Measurements from ENCODE around the gene SLC25A6. TPM values are rescaled to one million over a fixed set of nuclear protein-coding genes. Genes with fewer than 3 reads are reported as not detected.

The SLC25A6 gene
- total RNA-seq, 1 experiment from 2014 or later = 178 TPM

GRCh38 chrX:1392376-1393068 is 609 bp upstream of the SLC25A6 start:
- H3K4me1 ChIP-seq (replicated peaks; ENCODE audit: insufficient read depth) = peaks cover 9% of the 10 kb centered on the region
- peak overlapping the region; percentile 100 for H3K4me3 ChIP-seq
- no peaks in the 10 kb centered on the region for H3K27me3 ChIP-seq (ENCODE audit: insufficient read depth, low read depth)
- peaks cover 43% of the 10 kb centered on the region for H4K20me1 ChIP-seq (ENCODE audit: insufficient read depth)
- CTCF ChIA-PET = no interaction called here
- intact Hi-C loops (cut with micrococcal nuclease; ENCODE audit: unreplicated experiment) = loop anchor here (5.0 kb wide), 1 partner anchor 145 kb away; no protein-coding TSS in a partner anchor
- H2AFZ ChIP-seq = peak overlapping the region; percentile 77
- peak overlapping the region; percentile 98 for H3K4me2 ChIP-seq
- H3F3A ChIP-seq (ENCODE audit: insufficient read depth, low read depth) = peaks cover 41% of the 10 kb centered on the region
- BruUV-seq (replicated peaks) = no TSS peak
- POLR2A ChIA-PET (ENCODE audit: unreplicated experiment) = no interaction called here
- no peaks in the 10 kb centered on the region for H3K9me2 ChIP-seq (ENCODE audit: insufficient read depth)
- H3K27ac ChIP-seq = peak overlapping the region; percentile 87
- TF ChIP-seq EZH2 (IDR thresholded peaks at IDR 0.05; ENCODE audit: low read depth) (no peak), CTCF (conservative IDR thresholded peaks at IDR 0.05) (no peak)
- H3K79me2 ChIP-seq (ENCODE audit: low read depth) = peaks cover 72% of the 10 kb centered on the region
- peaks cover 33% of the 10 kb centered on the region for H3K36me3 ChIP-seq (ENCODE audit: low read depth)
- DNase-seq = peak in 1 of 2 experiments; percentile 61
- H3K9me3 ChIP-seq (ENCODE audit: insufficient read depth, low read depth) = no peaks in the 10 kb centered on the region

- POLR2A ChIA-PET (ENCODE audit: unreplicated experiment) = no interaction called here
- intact Hi-C loops (cut with micrococcal nuclease; ENCODE audit: unreplicated experiment) = loop anchor here (5.0 kb wide), 1 partner anchor 144 kb away; no protein-coding TSS in a partner anchor
Observed at GRCh38 chrX:1391370-1391706, 575 bp downstream of the SLC25A6 start.

GRCh38 chrX:1390621-1391369 is 1.1 kb downstream of the SLC25A6 start:
- Histone ChIP-seq H3K9me3 (ENCODE audit: insufficient read depth, low read depth) (no peaks in the 10 kb centered on the region), H3K4me3 (peak overlapping the region; percentile 100), H3K79me2 (ENCODE audit: low read depth) (peaks cover 78% of the 10 kb centered on the region), H3K4me1 (replicated peaks; ENCODE audit: insufficient read depth) (peaks cover 9% of the 10 kb centered on the region), H2AFZ (no peak overlapping the region), H3K4me2 (peak overlapping the region; percentile 99), H3K27me3 (ENCODE audit: insufficient read depth, low read depth) (no peaks in the 10 kb centered on the region), H3K36me3 (ENCODE audit: low read depth) (peaks cover 51% of the 10 kb centered on the region), H3K27ac (peak overlapping the region; percentile 93), H3K9me2 (ENCODE audit: insufficient read depth) (no peaks in the 10 kb centered on the region), H3F3A (ENCODE audit: insufficient read depth, low read depth) (peaks cover 58% of the 10 kb centered on the region), H4K20me1 (ENCODE audit: insufficient read depth) (peaks cover 61% of the 10 kb centered on the region)
- CTCF ChIA-PET = no interaction called here
- intact Hi-C loops (cut with micrococcal nuclease; ENCODE audit: unreplicated experiment) = loop anchor here (5.0 kb wide), 1 partner anchor 143 kb away; no protein-coding TSS in a partner anchor
- no peak for DNase-seq
- POLR2A ChIA-PET (ENCODE audit: unreplicated experiment) = no interaction called here
- no peak for TF ChIP-seq CTCF (conservative IDR thresholded peaks at IDR 0.05)
- no peak for TF ChIP-seq EZH2 (IDR thresholded peaks at IDR 0.05; ENCODE audit: low read depth)
- no TSS peak for BruUV-seq (replicated peaks)

More at GRCh38 chrX:1391370-1391706, 575 bp downstream of the SLC25A6 start:
- Histone ChIP-seq H2AFZ (no peak overlapping the region), H3K27ac (peak overlapping the region; percentile 93), H3K36me3 (ENCODE audit: low read depth) (peaks cover 45% of the 10 kb centered on the region), H3K4me1 (replicated peaks; ENCODE audit: insufficient read depth) (peaks cover 9% of the 10 kb centered on the region), H4K20me1 (ENCODE audit: insufficient read depth) (peaks cover 55% of the 10 kb centered on the region), H3K9me3 (ENCODE audit: insufficient read depth, low read depth) (no peaks in the 10 kb centered on the region), H3K9me2 (ENCODE audit: insufficient read depth) (no peaks in the 10 kb centered on the region), H3K4me3 (peak overlapping the region; percentile 100), H3K79me2 (ENCODE audit: low read depth) (peaks cover 80% of the 10 kb centered on the region), H3F3A (ENCODE audit: insufficient read depth, low read depth) (peaks cover 52% of the 10 kb centered on the region), H3K27me3 (ENCODE audit: insufficient read depth, low read depth) (no peaks in the 10 kb centered on the region), H3K4me2 (peak overlapping the region; percentile 99)
- TF ChIP-seq CTCF (conservative IDR thresholded peaks at IDR 0.05) = no peak
- no peak for TF ChIP-seq EZH2 (IDR thresholded peaks at IDR 0.05; ENCODE audit: low read depth)
- CTCF ChIA-PET = no interaction called here
- DNase-seq = peak; percentile 59 to 86
- no TSS peak for BruUV-seq (replicated peaks)
